ENCODE measurements around the gene ERG. TPM values are rescaled to one million over a fixed set of nuclear protein-coding genes. Genes with fewer than 3 reads are reported as not detected.

Gene ERG
- polyA plus RNA-seq, 1 of the 3 experiments (the other 2 are of a cell fraction): not detected

- TF ChIP-seq NRF1 (IDR thresholded peaks at IDR 0.05; ENCODE audit: low read depth, low read length) (no peak), MEF2A (IDR thresholded peaks at IDR 0.05; ENCODE audit: borderline replicate concordance, low read depth) (no peak)
Measured at GRCh38 chr21:38511198-38511597, 12.9 kb upstream of the ERG start (continued).

GRCh38 chr21:38507374-38507942 is 9.2 kb upstream of the ERG start:
- peaks cover 0 to 7% of the 10 kb centered on the region in 2 experiments; a peak in 2 of 4 replicates for H3K4me1 ChIP-seq (ENCODE audit: control insufficient read depth in 1 of 2, insufficient read depth in 2 of 2, low read depth in 1 of 2, low read length in 1 of 2)
- no peak overlapping the region for H3K4me3 ChIP-seq (ENCODE audit: low read depth in 2 of 2, low read length in 1 of 2)
- H3K4me2 ChIP-seq: no peak overlapping the region
- no peaks in the 10 kb centered on the region for H4K20me1 ChIP-seq (ENCODE audit: insufficient read depth)
- WGBS (ENCODE audit: low lambda C conversion rate): 70% methylated on average over 3 of the region's 4 CpGs
- H2AFZ ChIP-seq (ENCODE audit: low read depth): no peak overlapping the region
- H3K36me3 ChIP-seq (replicated peaks in 1 of 2; ENCODE audit: control insufficient read depth in 1 of 2, insufficient read depth in 2 of 2, low read length in 1 of 2): no peaks in the 10 kb centered on the region
- POLR2A ChIA-PET: no interaction called here
- H3K9ac ChIP-seq: no peak overlapping the region
- H3K27me3 ChIP-seq (ENCODE audit: insufficient read depth): no peaks in the 10 kb centered on the region
- H3K9me3 ChIP-seq: no peaks in the 10 kb centered on the region
- TF ChIP-seq NFIC (IDR thresholded peaks at IDR 0.05; ENCODE audit: borderline replicate concordance): no peak
- TF ChIP-seq RCOR1 (IDR thresholded peaks at IDR 0.05; ENCODE audit: low read length): no peak
- no peak for TF ChIP-seq YY1 (IDR thresholded peaks at IDR 0.05; ENCODE audit: low read depth)
- TF ChIP-seq FOSL2 (IDR thresholded peaks at IDR 0.05; ENCODE audit: borderline replicate concordance, low read depth): no peak
- TF ChIP-seq EP300 (IDR thresholded peaks at IDR 0.05; ENCODE audit: borderline replicate concordance in 1 of 2, low read depth in 1 of 2, low read length in 1 of 2): no peak
- no peak for TF ChIP-seq POLR2AphosphoS5 (IDR thresholded peaks at IDR 0.05; ENCODE audit: low read depth, low read length)
- H3K9me2 ChIP-seq: no peaks in the 10 kb centered on the region
- peaks cover 3% of the 10 kb centered on the region for H3F3A ChIP-seq (replicated peaks; ENCODE audit: insufficient read depth)
- DNase-seq: no peak
- H3K79me2 ChIP-seq (ENCODE audit: insufficient read depth): no peaks in the 10 kb centered on the region
- CTCF ChIA-PET: no interaction called here
- no peak overlapping the region for H3K27ac ChIP-seq (ENCODE audit: low read depth in 2 of 2, low read length in 1 of 2)

- no peak overlapping the region for H2AFZ ChIP-seq (ENCODE audit: low read depth)
- POLR2A ChIA-PET: no interaction called here
- H3K4me2 ChIP-seq: no peak overlapping the region
- CTCF ChIA-PET: interaction anchor here (2.3 kb wide), 1 partner anchor 17 kb away, joined by 8 read pairs; no protein-coding TSS in a partner anchor
- H3K9ac ChIP-seq: no peak overlapping the region
- no peak for DNase-seq
- no peak overlapping the region for H3K27ac ChIP-seq (ENCODE audit: low read depth in 2 of 2, low read length in 1 of 2)
- H3F3A ChIP-seq (replicated peaks; ENCODE audit: insufficient read depth): peaks cover 3% of the 10 kb centered on the region
- no peak overlapping the region for H3K4me3 ChIP-seq (ENCODE audit: low read depth in 2 of 2, low read length in 1 of 2)
- WGBS (ENCODE audit: low lambda C conversion rate): 93% methylated on average over 24 of the region's 24 CpGs
- H3K79me2 ChIP-seq (ENCODE audit: insufficient read depth): no peaks in the 10 kb centered on the region
- no peaks in the 10 kb centered on the region for H3K9me2 ChIP-seq
- no peaks in the 10 kb centered on the region for H4K20me1 ChIP-seq (ENCODE audit: insufficient read depth)
- no peak for TF ChIP-seq TCF12 (IDR thresholded peaks at IDR 0.05)
- TF ChIP-seq IRF3 (IDR thresholded peaks at IDR 0.05; ENCODE audit: low read depth, low read length): no peak
- no peak for TF ChIP-seq CTCF (IDR thresholded peaks at IDR 0.05)
- TF ChIP-seq SMC3 (IDR thresholded peaks at IDR 0.05; ENCODE audit: low read depth, low read length): no peak
- TF ChIP-seq RFX5 (IDR thresholded peaks at IDR 0.05; ENCODE audit: low read length): no peak
- no peak for TF ChIP-seq ZBTB33 (IDR thresholded peaks at IDR 0.05; ENCODE audit: borderline replicate concordance, low read depth)
- TF ChIP-seq CHD2 (IDR thresholded peaks at IDR 0.05; ENCODE audit: low read length, partially characterized antibody): no peak
- no peak for TF ChIP-seq JUND (IDR thresholded peaks at IDR 0.05)
- TF ChIP-seq GABPA (IDR thresholded peaks at IDR 0.05; ENCODE audit: low read depth): no peak
- no peaks in the 10 kb centered on the region for H3K9me3 ChIP-seq
- H3K4me1 ChIP-seq (ENCODE audit: control insufficient read depth in 1 of 2, insufficient read depth in 2 of 2, low read depth in 1 of 2, low read length in 1 of 2): peaks cover 0 to 7% of the 10 kb centered on the region in 2 experiments; a peak in 2 of 4 replicates
- H3K36me3 ChIP-seq (replicated peaks in 1 of 2; ENCODE audit: control insufficient read depth in 1 of 2, insufficient read depth in 2 of 2, low read length in 1 of 2): no peaks in the 10 kb centered on the region
- no peaks in the 10 kb centered on the region for H3K27me3 ChIP-seq (ENCODE audit: insufficient read depth)
Measured at GRCh38 chr21:38506661-38507281, 8.5 kb upstream of the ERG start.
